ENCODE results near the gene HNRNPLL. TPM values are rescaled to one million over a fixed set of nuclear protein-coding genes. Genes with fewer than 3 reads are reported as not detected.
"Not testable (repeated sequence)": the region's sequence is repeated elsewhere in the genome, so short reads cannot be mapped to it uniquely, and the experiment has no call there.

Gene HNRNPLL
- total and polyA plus RNA-seq, 7 experiments from 2014 or later = 10.1 to 66.8 (median 24.8) TPM

GRCh38 chr2:38542248-38542631, 60.5 kb downstream of the HNRNPLL start:
- H3K27ac ChIP-seq (ENCODE audit: low read depth, low read length); H3K9me3 Mint-ChIP-seq; ATAC-seq; H3K36me3 Mint-ChIP-seq; H3K4me3 ChIP-seq (ENCODE audit: low read length); H3K27me3 ChIP-seq (ENCODE audit: control insufficient read depth in 2 of 2, insufficient read depth in 2 of 2, low read length in 2 of 2); H3K36me3 ChIP-seq (ENCODE audit: control insufficient read depth in 2 of 3, insufficient read depth in 3 of 3, low read length in 3 of 3); DNase-seq; H3K9me3 ChIP-seq (ENCODE audit: control insufficient read depth in 2 of 3, low read length in 3 of 3): not testable (repeated sequence)
- POLR2A ChIA-PET = interaction anchor here (1.6 to 2.6 kb wide), 2 partner anchors 57 to 209 kb away, joined by 5 to 12 read pairs; partner anchors contain the start of gene SRSF7
- Mint-ChIP-seq H3K4me1 (peaks cover 0 to 29% (median 16%) of the 10 kb centered on the region in 7 donors), H3K27me3 (peaks cover 0 to 26% (median 11%) of the 10 kb centered on the region in 5 donors), H3K4me3 (peak overlapping the region in 4 of 10 donors; percentile 13 to 71 (median 62)), H3K27ac (peak overlapping the region in 1 of 9 donors; percentile 38)
- H3K4me1 ChIP-seq (ENCODE audit: control insufficient read depth in 2 of 2, insufficient read depth in 2 of 2, low read length in 2 of 2) = peaks cover 4 to 11% of the 10 kb centered on the region in 2 donors
- intact Hi-C loops (cut with micrococcal nuclease) = loop anchor here in 1 of 2 donors (2.0 to 5.0 kb wide), 3 partner anchors 21 to 125 kb away; partner anchors contain the start of genes GALM and HNRNPLL
- CTCF ChIA-PET = interaction anchor here (0.9 to 1.1 kb wide), 3 partner anchors 20 to 227 kb away, joined by 3 to 4 read pairs (median 4); no protein-coding TSS in a partner anchor

DNA sequence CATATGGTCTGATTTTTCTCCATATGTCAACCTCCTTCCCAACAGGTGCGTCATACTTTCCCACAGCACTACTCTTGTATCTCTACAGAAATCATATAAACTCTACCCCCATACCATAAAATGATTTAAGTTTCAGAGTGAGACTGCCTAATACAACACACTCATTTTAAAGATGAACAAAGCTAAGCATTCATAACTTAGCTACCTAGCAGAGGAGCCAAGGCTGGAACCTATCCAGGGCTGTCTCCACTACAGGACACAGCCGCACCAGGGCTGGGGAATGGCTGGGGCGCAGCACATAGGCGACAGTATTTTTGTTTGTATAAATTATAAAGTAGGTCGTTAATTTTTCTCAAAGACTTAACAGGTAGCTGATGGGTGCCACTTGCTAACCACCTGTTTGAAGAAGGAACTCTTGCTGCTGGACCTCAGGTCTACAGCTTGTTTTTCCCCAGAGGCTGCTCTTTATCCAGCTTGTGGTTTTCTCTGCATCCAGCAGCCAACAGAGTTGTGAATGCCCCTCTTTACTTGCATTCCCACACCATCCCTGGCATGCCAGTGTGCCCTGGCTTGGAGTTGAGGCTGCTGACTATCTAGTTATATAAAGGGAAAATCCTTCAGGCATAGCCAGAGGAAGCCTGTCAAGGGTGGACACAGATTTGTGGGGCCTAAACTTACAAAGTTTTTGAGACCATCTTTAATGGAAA, 62.0 kb downstream of the HNRNPLL start:
- CTCF ChIA-PET = interaction anchor here (1.0 kb wide), 1 partner anchor 11 kb away, joined by 4 read pairs; no protein-coding TSS in a partner anchor
- POLR2A ChIA-PET = interaction anchor here (0.6 to 1.4 kb wide), 5 partner anchors 20 to 314 kb away, joined by 3 to 4 read pairs (median 3); partner anchors contain the start of gene SRSF7

GRCh38 chr2:38539086-38539485, 63.6 kb downstream of the HNRNPLL start:
- H3K27me3 Mint-ChIP-seq = peaks cover 4 to 34% (median 8%) of the 10 kb centered on the region in 5 donors
- H3K36me3 ChIP-seq (ENCODE audit: control insufficient read depth in 2 of 3, insufficient read depth in 3 of 3, low read length in 3 of 3) = no peaks in the 10 kb centered on the region
- no peak overlapping the region for H3K4me3 Mint-ChIP-seq
- ChIA-PET CTCF (interaction anchor here (0.5 to 1.1 kb wide), 3 partner anchors 32 to 128 kb away, joined by 3 read pairs; no protein-coding TSS in a partner anchor), POLR2A (interaction anchor here (1.4 kb wide), 1 partner anchor 212 kb away, joined by 4 read pairs; the partner anchor contains the start of gene SRSF7)
- H3K27ac ChIP-seq (ENCODE audit: low read depth, low read length) = no peak overlapping the region
- no peak for ATAC-seq
- H3K4me1 Mint-ChIP-seq = peaks cover 0 to 28% (median 21%) of the 10 kb centered on the region in 7 donors
- no peak overlapping the region for H3K27ac Mint-ChIP-seq
- H3K9me3 ChIP-seq (ENCODE audit: control insufficient read depth in 2 of 3, low read length in 3 of 3) = no peaks in the 10 kb centered on the region
- H3K4me1 ChIP-seq (ENCODE audit: control insufficient read depth in 2 of 2, insufficient read depth in 2 of 2, low read length in 2 of 2) = peaks cover 4 to 16% of the 10 kb centered on the region in 2 donors
- intact Hi-C loops (cut with micrococcal nuclease) = loop anchor here in 1 of 2 donors (5.0 kb wide), 1 partner anchor 298 kb away; no protein-coding TSS in a partner anchor
- no peak overlapping the region for H3K4me3 ChIP-seq (ENCODE audit: low read length)
- H3K27me3 ChIP-seq (ENCODE audit: control insufficient read depth in 2 of 2, insufficient read depth in 2 of 2, low read length in 2 of 2) = peaks cover 0 to 4% of the 10 kb centered on the region in 2 donors
- H3K36me3 Mint-ChIP-seq = no peaks in the 10 kb centered on the region
- DNase-seq = no peak
- peaks cover 0 to 1% (median 0%) of the 10 kb centered on the region in 11 donors for H3K9me3 Mint-ChIP-seq

More for the DNA sequence above, 62.0 kb downstream of the HNRNPLL start:
- peaks cover 4 to 16% of the 10 kb centered on the region in 2 donors for H3K4me1 ChIP-seq (ENCODE audit: control insufficient read depth in 2 of 2, insufficient read depth in 2 of 2, low read length in 2 of 2)
- no peak overlapping the region for H3K4me3 Mint-ChIP-seq
- H3K27ac Mint-ChIP-seq = no peak overlapping the region
- no peak for ATAC-seq
- peaks cover 0 to 26% (median 11%) of the 10 kb centered on the region in 5 donors for H3K27me3 Mint-ChIP-seq
- intact Hi-C loops (cut with micrococcal nuclease) = loop anchor here in 1 of 2 donors (5.0 kb wide), 1 partner anchor 127 kb away; the partner anchor contains the start of gene GALM
- no peaks in the 10 kb centered on the region for H3K36me3 Mint-ChIP-seq
- no peak overlapping the region for H3K4me3 ChIP-seq (ENCODE audit: low read length)
- peaks cover 0 to 32% (median 20%) of the 10 kb centered on the region in 7 donors for H3K4me1 Mint-ChIP-seq
- DNase-seq = no peak
- no peaks in the 10 kb centered on the region for H3K9me3 ChIP-seq (ENCODE audit: control insufficient read depth in 2 of 3, low read length in 3 of 3)
- peaks cover 0 to 1% (median 0%) of the 10 kb centered on the region in 11 donors for H3K9me3 Mint-ChIP-seq
- no peaks in the 10 kb centered on the region for H3K36me3 ChIP-seq (ENCODE audit: control insufficient read depth in 2 of 3, insufficient read depth in 3 of 3, low read length in 3 of 3)
- peaks cover 0 to 4% of the 10 kb centered on the region in 2 donors for H3K27me3 ChIP-seq (ENCODE audit: control insufficient read depth in 2 of 2, insufficient read depth in 2 of 2, low read length in 2 of 2)
- no peak overlapping the region for H3K27ac ChIP-seq (ENCODE audit: low read depth, low read length)

- intact Hi-C loops (cut with micrococcal nuclease) = loop anchor here in 1 of 2 donors (2.0 to 5.0 kb wide), 2 partner anchors 43 to 299 kb away; no protein-coding TSS in a partner anchor
- no peak for ATAC-seq
- Histone ChIP-seq H3K27me3 (ENCODE audit: control insufficient read depth in 2 of 2, insufficient read depth in 2 of 2, low read length in 2 of 2) (peaks cover 0 to 4% of the 10 kb centered on the region in 2 donors), H3K36me3 (ENCODE audit: control insufficient read depth in 2 of 3, insufficient read depth in 3 of 3, low read length in 3 of 3) (no peaks in the 10 kb centered on the region), H3K27ac (ENCODE audit: low read depth, low read length) (no peak overlapping the region), H3K4me1 (ENCODE audit: control insufficient read depth in 2 of 2, insufficient read depth in 2 of 2, low read length in 2 of 2) (peaks cover 4 to 12% of the 10 kb centered on the region in 2 donors), H3K9me3 (ENCODE audit: control insufficient read depth in 2 of 3, low read length in 3 of 3) (no peaks in the 10 kb centered on the region), H3K4me3 (ENCODE audit: low read length) (no peak overlapping the region)
- ChIA-PET POLR2A (no interaction called here), CTCF (interaction anchor here (1.6 kb wide), 1 partner anchor 204 kb away, joined by 5 read pairs; no protein-coding TSS in a partner anchor)
- peaks cover 4 to 34% (median 8%) of the 10 kb centered on the region in 5 donors for H3K27me3 Mint-ChIP-seq
- no peak overlapping the region for H3K4me3 Mint-ChIP-seq
- H3K4me1 Mint-ChIP-seq = peaks cover 0 to 21% (median 18%) of the 10 kb centered on the region in 7 donors
- peaks cover 0 to 1% (median 0%) of the 10 kb centered on the region in 11 donors for H3K9me3 Mint-ChIP-seq
- no peak for DNase-seq
- no peak overlapping the region for H3K27ac Mint-ChIP-seq
- no peaks in the 10 kb centered on the region for H3K36me3 Mint-ChIP-seq
Measured at GRCh38 chr2:38537937-38538525, 64.7 kb downstream of the HNRNPLL start.

- not testable (repeated sequence) for H3K9me3 Mint-ChIP-seq; DNase-seq; H3K9me3 ChIP-seq (ENCODE audit: control insufficient read depth in 2 of 3, low read length in 3 of 3); H3K36me3 Mint-ChIP-seq; ATAC-seq; H3K4me1 ChIP-seq (ENCODE audit: control insufficient read depth in 2 of 2, insufficient read depth in 2 of 2, low read length in 2 of 2); H3K27ac Mint-ChIP-seq; H3K4me3 ChIP-seq (ENCODE audit: low read length); H3K27ac ChIP-seq (ENCODE audit: low read depth, low read length); H3K36me3 ChIP-seq (ENCODE audit: control insufficient read depth in 2 of 3, insufficient read depth in 3 of 3, low read length in 3 of 3); H3K27me3 ChIP-seq (ENCODE audit: control insufficient read depth in 2 of 2, insufficient read depth in 2 of 2, low read length in 2 of 2)
- peaks cover 4 to 37% (median 8%) of the 10 kb centered on the region in 5 donors for H3K27me3 Mint-ChIP-seq
- peak overlapping the region in 2 of 10 donors; percentile 12 to 43 for H3K4me3 Mint-ChIP-seq
- peaks cover 0 to 14% (median 11%) of the 10 kb centered on the region in 7 donors for H3K4me1 Mint-ChIP-seq
- CTCF ChIA-PET = interaction anchor here (0.6 to 2.9 kb wide), 10 partner anchors 14 to 206 kb away, joined by 3 to 9 read pairs (median 4); no protein-coding TSS in a partner anchor
- POLR2A ChIA-PET = interaction anchor here (1.6 kb wide), 1 partner anchor 214 kb away, joined by 4 read pairs; the partner anchor contains the start of gene SRSF7
- intact Hi-C loops (cut with micrococcal nuclease) = loop anchor here in 1 of 2 donors (2.0 to 5.0 kb wide), 2 partner anchors 44 to 300 kb away; no protein-coding TSS in a partner anchor
Measured at GRCh38 chr2:38537296-38537695, 65.4 kb downstream of the HNRNPLL start.
